Tibial nerve (tissue), 4 donors: ENCODE measurements around the gene LPIN1.

Experiments
- EP300 ChIP-seq, 2 donors: sonication (generic); formaldehyde crosslinking; IDR thresholded peaks; one replicate each; pipeline ENCODE4 v1.6.1; 2017; ENCODE audit warnings: antibody characterized with exemption in 2 of 2, mild to moderate bottlenecking in 1 of 2
- POLR2A ChIP-seq, 2 donors: fragments of 450-650 bp; IDR thresholded peaks; one replicate each; pipeline ENCODE4 v1.6.1; 2017; ENCODE audit warnings: antibody characterized with exemption in 2 of 2, mild to moderate bottlenecking in 2 of 2, moderate library complexity in 2 of 2
- TF ChIP-seq, protein P1 (sequence below), 5 experiments: fragments of 200-600 bp in 3 of 5; fragments of 450-650 bp in 2 of 5; sonication (generic) in 3 of 5; IDR thresholded peaks; one replicate each; pipeline ENCODE4 v1.5.1; 2016 to 2019; ENCODE audit warnings: antibody characterized with exemption in 5 of 5, mild to moderate bottlenecking in 3 of 5, moderate library complexity in 2 of 5

DNA sequence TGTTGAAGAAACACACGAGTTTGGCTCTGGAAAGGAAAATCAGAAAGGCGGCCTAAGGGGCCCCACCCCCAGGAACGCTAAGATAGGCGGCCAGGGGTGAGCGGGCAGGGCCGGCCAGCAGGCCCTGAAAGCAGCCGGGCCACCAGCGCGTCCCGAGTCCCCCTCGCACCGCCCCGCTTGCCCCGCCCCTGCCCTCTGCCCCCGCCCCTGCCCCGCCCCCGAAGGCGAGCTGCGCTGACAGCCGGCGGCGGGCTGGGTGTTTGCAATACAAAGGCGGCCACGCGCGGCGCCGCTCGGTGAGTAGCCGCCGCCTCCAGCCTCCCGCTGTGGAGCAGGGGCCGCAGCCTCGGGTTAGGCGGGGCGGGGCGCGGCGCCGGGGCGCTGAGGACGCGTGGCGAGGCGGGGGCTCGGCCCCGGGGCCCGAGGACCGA, at the start of gene LPIN1:
- TF ChIP-seq, protein P1, sequence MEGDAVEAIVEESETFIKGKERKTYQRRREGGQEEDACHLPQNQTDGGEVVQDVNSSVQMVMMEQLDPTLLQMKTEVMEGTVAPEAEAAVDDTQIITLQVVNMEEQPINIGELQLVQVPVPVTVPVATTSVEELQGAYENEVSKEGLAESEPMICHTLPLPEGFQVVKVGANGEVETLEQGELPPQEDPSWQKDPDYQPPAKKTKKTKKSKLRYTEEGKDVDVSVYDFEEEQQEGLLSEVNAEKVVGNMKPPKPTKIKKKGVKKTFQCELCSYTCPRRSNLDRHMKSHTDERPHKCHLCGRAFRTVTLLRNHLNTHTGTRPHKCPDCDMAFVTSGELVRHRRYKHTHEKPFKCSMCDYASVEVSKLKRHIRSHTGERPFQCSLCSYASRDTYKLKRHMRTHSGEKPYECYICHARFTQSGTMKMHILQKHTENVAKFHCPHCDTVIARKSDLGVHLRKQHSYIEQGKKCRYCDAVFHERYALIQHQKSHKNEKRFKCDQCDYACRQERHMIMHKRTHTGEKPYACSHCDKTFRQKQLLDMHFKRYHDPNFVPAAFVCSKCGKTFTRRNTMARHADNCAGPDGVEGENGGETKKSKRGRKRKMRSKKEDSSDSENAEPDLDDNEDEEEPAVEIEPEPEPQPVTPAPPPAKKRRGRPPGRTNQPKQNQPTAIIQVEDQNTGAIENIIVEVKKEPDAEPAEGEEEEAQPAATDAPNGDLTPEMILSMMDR (IDR thresholded peaks at IDR 0.05), result peak in 4 of 5 experiments; percentile 18 to 59 (median 26)
- peak in 1 of 2 donors; percentile 90 for TF ChIP-seq EP300 (IDR thresholded peaks at IDR 0.05)
- peak; percentile 66 to 93 for TF ChIP-seq POLR2A (IDR thresholded peaks at IDR 0.05)
